GM18870 (cell line): Measurements from ENCODE around the gene LYSMD3.
A peak's percentile ranks its signal among the peaks of the same experiment; 100 is the strongest.

Source experiments
- ATAC-seq: cut with Tn5 transposase; IDR thresholded peaks from one replicate; pipeline ENCODE4 v1.9.1; 2021; ENCODE audit warnings: moderate library complexity; ENCODE audit not compliant: unreplicated experiment

Gene LYSMD3

DNA sequence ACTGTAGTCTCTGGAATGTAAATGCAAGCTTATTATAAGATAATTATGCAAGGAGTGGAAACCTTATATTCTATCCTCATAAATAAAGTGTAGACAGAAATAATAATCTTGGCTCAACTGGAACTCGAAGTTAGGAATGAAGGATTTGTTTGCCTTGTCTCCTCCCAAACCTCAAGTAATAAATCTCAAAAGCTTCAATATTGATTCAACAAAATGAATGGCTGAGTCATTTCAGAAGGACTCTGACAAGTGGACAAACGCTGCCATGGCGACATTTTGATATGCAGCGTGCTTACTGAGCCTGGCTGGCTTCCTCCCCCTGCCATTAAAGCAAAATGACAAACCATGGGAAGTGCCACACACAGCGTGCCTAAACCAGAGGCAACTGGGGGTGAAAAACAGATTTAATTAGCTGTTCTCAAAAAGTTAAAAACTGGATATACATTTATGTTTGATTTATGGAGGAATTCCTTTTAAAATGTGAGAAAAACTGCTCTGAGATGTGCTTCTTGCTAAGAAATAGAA is 18.7 kb upstream of the LYSMD3 start:
- no peak for ATAC-seq

DNA sequence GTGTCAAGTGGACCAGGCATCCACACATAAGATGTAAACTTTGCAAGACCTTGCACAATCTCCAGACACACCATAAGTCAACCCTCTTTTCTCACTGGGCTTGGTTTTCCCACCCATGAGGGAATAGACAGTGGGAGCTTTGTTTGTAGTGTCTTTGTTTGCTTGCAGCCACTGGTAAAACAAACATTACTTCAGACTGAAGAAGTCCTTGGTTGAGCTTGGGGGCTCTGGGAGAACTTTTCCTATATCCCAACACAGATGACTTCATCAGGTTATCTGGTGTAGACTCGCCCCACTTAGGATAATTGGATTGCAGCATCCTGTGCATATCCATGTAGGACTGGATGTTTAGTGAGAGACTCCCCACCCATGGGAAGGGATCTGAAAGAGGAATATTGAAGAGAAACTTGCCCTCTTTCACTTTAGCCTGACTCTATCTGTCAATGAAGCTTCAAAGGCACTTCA is 17.7 kb upstream of the LYSMD3 start:
- no peak for ATAC-seq

DNA sequence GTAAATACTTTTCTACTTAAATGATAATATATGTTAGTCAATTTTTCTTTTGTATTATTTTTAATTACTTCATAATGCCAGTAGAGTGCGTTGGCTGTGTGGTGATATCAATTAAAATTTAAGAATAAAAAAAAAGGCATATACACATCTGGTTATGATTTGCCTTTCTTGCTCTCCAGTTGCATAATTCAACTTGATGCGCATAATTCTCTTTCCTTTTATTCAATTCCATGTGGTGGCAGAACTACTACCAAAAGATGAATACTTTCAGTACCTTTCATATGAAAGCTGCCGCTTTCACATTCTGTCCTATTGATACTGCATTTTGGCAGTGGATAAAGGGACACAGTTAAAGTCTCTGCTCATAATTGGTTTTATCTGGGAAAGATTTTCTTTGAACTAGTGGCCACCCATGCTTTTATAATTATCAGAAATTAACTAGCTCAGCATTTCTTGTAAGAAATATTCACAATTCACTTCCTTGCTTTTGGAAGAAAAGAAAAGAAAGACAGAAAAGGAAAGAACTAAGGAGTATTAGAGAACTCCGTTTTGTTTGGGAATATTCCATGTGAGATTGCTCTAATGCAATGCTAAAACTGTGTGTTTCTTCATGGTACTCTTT is 16.9 kb upstream of the LYSMD3 start:
- no peak for ATAC-seq

DNA sequence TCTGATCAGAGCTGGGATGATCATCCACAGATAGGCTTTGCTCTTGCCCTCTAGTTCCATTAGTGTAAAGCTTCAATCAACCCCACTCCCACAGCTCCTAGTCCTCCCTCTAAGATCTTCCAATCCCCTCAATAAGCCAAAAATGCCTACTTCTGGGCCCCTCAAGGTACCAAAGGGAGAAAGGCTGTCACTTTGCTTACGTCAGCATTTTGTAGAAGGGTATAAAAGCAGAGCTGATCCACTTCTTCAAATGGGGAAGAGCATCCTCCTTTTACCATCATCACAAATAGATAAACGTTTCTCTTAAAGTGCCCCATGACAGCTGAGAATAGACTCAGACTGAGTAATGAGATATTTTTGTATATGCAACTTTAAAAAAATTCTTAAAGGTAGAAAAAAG is 16.1 kb upstream of the LYSMD3 start:
- ATAC-seq: no peak

DNA sequence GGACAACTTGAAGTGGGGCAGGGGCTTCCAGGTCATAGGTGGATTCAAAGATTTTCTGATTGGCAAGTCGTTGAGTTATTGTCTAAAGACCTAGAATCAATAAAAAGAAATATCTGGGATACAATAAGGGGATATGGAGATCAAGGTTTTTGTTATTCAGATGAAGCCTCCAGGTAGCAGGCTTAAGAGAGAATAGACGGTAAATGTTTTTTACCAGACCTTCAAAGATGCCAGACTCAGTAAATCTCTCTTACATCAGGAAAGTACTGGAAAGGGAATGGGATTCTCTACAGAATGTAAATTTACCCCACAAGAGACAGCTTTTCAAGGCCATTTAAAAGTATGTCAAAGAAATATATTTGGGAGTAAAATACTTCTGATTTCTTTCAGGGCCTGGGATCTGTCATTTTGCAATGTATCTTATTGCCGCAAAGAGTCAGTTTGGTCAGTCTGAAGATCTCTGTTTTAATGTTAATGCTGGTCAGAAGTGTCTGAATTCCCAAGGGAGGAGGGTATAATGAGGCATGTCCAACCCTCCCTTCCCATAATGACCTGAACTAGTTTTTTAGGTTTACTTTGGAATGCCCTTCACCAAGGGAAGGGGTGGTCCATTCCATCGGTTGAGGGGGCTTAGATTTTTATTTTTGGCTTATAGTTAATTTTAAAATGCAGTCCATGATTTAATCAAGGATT is 13.6 kb upstream of the LYSMD3 start:
- ATAC-seq: no peak

DNA sequence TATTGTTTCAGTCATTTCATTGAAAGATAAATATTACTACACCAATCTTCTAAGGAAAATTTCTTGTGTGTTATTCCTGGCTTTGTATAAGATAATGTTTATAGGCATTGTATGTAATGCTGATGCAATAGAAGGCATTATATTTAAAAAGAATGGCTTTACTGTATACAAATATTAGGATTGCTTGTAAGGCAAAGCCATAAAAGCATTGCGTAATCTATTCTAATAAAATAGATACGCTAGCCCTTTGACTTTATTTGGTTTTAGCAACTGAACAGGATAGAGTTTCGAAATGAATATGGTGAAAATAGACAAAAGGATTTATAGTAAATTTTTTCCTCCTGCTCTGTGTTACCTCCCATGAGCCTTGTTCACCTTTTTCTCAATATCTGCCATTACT is 5.5 kb upstream of the LYSMD3 start:
- ATAC-seq: no peak

DNA sequence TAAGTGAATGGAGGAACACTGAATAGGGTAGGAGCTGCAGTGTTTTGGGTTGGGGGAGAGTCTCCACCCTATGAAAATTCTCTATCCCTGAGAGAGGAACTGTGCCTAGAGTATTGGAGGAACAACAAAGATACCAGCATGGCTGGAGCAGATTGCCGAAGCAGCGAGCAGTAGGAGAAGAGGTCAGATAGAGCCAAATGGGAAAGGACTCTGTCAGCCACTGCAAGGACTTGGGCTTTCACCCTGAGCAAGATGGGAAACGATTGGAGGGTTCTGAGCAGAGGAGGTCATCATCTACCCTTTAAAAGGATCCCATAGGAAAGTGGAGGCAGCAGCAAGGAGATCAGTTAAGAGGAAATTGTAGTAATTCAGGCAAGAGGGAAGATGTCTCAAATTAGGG is 4.4 kb upstream of the LYSMD3 start:
- no peak for ATAC-seq

DNA sequence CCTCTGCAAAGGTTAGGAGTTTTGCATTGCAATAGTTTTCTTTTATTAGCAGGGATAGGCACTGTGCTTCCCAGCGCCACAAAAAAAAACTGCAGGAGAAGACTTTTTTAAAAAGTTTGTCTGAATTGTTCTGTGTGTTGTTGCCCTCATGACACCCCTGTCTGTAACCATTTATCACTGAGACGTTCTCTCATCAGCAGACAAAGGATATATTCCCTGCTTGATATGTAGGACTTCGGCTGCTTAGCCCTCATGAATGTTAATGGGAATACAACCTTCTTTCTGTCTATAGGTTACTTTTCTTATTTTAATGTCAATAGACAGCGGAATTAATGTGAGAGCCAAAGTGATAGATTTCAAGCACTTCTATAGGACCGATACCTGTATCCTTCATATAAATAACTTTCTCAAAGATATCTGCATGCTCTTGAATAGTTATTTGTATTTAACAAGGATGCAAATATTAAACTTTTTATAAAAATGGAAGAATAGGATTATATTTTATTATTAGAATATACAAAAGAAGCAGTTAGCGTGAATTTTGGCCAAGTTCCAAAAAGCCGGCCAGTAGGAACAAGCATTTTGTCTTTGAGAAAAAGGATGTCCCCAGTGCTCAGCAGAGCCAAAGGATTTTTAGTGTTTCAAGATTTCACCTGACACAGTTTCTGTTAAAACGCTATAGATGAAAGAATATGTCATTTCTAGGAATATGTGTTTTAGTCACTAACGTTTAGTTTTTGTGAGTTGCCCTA is 1.5 kb upstream of the LYSMD3 start:
- no peak for ATAC-seq

DNA sequence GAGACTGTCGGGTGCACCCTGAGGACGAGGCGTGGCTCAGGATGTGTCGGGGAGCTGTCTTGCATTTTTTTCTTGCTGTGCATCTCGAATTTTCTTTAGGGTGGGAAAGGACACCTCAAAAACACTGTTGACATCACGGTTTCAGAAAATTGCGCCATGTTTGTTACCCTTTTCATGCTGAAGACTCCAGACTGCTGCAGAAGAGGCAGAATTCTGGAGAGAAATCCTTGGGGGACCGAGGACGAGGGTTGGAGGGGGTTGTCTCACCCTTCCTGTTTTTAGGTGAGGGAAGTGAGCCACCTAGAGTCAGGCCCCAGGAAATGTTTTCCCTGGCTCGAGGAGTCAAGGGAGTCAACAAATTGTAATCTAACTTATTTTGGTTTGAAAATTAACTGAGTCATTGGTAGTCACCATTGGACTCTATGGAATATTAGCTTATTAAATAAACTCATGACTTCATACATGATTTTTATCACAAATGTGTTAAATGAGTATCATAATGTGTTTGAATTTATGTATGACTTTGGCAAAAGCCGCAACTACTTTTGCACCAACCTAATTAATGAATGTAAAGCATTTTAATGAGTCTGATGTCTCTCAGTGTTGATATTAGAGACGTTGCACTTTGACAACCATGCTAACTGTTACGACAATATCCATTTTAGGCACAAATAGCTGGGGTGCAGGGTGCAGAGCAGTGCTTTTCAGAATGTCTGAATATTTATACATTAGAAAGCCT is 724 bp upstream of the LYSMD3 start:
- peak; percentile 57 for ATAC-seq

DNA sequence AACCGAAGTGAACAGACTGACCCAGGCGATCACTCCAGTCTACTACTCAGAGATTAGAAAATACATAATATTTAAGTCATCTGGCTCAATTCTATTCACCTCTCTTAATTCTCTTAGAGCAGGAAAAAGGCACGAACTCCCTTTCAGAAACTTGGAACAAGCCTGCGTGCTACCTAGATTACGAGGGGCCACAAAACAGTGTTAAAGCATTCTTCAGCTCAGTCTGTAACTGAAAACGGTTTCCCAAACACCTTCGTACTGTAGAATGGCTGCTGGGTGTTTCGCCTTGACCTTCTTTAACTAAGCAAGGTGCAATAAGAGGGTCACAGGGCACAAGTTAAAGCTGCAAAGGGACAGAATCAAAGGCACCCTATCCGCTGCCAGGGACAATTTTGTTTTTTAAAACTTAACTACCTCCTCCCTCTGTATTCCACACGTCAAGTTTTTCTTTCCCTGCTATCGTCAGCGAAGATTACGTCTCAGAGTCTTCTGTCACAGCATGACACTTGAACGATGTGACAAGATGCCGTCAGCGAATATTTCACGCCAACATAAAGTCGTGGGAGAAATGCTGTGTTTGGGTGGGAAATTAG is 687 bp downstream of the LYSMD3 start:
- ATAC-seq: peak; percentile 13

DNA sequence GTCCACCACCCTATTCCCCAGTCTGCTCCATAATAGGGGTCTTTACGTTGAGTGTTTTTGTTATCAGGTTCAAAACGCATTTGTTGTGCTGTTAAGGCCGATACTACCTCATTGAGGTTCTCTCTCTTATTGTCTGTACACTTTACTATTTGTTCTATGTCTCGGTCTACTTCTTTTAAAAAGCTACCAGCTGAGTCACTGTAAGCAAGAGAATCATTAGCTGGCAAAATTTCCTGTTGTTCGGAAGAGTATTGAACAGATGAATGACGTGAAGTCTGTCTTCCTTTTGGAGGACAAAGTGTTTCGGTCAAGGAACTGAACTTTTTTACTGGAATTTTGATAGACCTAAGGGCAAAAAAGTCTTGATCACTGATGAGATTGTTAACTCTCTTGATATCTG is 10.3 kb downstream of the LYSMD3 start:
- no peak for ATAC-seq

DNA sequence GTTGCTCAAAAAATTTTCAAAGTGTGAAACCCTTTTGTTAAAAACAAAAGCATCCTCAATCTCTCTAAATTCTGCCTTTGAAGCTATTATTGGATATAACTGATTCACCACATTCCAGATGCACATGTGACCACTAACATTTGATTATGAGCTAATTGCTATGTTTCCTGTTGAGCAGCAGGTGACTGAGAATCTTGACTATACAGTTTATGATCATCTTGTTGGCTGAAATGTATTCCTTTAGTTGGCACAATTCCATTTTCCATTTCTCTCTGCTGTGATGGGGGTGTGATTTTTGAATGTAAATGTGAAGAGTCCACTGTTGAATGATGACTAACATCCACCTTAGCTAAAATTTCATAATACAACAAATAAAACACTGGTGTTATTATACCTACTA is 10.7 kb downstream of the LYSMD3 start:
- ATAC-seq: no peak

DNA sequence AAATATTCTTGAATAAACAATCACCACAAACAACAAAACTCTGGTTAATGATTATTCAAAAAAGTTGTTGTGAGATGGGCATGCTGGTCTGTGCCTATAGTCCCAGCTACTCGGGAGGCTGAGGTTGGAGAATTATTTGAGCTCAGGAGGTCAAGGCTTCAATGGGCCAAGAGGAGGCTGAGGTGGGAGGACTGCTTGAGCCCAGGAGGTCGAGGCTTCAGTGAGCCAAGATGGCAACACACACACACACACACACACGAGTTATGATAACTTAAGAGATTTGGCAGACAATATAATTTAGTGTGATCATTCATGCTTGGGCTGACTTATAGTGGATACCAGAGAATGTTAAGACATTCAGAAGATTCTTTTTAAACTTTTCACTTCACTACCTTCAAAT is 14.9 kb downstream of the LYSMD3 start:
- no peak for ATAC-seq

DNA sequence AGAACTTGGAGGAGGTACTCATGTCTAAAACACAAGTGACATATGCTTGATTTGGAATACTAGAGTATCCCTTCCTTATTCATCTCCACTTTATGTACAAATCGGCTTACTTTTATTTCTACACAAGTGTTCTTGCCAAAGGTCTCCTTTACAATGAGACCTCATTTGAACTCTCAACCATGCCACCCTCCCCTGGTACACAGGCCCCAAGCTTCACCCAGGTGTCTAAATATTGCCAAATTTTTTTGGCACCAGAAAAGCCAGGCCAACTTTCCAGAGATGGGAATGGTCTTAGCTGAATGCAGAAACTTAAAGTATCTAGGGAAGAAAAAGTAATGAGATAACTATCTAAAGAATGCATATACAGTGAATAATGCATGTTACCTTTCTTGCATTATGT is 18.9 kb downstream of the LYSMD3 start:
- ATAC-seq: no peak

DNA sequence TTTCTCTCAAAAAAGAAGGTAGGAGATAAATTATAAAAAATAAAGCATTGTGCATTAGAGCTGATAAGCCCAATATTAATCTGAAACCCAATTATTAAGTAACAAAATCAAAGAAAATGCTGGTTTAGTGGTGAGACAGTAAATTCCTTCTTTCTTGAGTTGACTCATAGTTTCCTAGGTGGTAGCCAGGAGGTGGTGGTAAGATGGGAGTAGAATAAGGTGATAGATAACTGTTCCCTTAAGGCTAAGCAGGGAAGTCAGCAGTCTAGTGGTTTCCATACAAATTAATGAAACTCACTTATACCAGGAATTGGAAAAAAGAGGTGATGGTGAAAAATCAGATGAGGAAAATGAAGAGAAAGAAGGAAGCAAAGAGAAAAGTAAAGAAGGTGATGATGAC is 23.2 kb downstream of the LYSMD3 start:
- no peak for ATAC-seq

DNA sequence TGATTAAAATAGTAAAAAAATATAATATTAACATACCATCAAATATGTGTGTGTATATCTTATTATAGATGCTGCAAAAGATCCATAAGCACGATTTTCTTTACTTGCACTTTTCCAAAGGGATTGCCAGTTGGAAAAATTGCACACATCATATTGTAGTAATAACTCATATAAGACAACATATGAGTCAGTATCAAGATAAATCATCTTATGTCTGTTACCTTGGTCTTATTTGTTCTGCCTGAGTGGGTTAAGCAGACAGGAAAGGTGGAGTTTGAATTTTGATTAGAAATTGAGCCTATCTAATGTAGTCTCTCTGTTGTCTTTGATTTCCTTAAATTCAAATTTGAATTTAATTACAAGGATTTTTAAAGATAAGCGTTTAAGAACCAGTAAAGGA is 24.6 kb downstream of the LYSMD3 start:
- no peak for ATAC-seq

DNA sequence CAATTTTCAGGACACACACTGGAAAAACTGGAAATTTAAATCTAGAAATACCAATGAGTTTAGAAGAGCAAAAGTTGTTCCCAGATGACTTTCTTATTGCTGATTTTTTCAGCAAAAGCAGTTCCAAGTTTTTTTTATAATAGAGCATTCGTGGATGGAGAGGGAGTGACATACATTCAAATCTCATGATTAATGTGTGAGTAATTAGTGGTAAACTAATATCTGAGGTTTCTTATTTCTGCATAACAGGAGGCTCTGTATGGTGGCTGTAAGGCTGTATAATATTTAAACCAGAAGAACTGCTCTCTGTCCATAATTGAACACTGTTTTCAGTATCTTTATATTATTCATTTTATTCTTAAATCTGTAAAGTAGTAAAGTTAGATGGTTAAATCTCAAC is 25.8 kb downstream of the LYSMD3 start:
- no peak for ATAC-seq

DNA sequence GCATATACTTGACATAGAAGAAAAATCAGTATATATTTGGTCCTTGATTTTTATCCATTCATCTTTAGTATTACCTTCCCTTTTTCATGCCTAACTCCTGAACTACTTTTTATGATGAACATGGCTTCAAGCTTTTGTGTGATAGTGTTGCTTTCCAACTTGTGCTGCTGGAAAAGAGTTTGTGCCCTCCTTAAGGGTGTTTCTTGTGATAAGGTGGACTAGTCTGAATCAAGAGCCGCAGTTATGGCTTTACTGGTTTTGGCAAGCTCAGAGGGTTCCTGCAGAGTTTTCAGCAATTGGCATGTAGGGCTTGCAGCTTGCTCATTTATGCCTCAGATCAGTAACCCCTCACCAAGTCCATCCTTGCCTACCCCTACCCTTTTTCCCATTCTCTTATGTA is 34.2 kb downstream of the LYSMD3 start:
- no peak for ATAC-seq

DNA sequence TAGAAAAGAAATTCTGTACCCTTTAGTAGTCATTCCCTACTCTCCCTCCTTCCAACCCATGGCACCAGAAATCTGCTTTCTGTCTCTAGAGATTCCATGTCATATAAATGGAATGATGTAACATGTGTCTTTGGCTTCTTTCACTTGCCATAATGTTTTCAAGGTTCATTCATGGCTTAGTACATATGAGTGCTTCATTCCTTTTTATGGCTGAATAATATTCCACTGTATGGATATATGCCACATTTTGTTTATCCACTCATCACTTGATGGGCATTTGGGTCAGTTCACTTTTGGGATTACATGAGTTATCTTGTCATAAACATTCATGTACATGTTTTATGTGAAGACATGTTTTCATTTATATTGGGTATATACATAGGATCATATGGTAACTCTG is 35.3 kb downstream of the LYSMD3 start:
- no peak for ATAC-seq

DNA sequence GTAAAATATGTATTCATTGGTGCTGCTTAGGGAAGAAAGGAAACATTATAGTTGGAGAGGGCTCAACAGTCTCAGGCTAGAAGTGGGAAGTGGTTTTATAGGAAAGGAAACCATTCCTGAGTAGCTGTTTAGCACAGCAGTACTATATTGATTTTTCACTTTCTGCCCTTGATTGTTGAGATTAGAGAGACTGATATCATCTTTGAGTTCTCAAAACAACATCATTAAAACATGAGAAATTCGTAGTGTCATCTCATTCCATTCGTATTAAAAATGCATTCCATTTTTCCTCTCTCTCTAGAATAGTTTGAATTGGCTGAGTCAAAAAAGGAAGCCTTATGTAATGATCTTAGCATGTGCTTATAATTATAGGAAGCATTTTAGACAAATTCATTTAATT is 40.6 kb downstream of the LYSMD3 start:
- ATAC-seq: no peak

DNA sequence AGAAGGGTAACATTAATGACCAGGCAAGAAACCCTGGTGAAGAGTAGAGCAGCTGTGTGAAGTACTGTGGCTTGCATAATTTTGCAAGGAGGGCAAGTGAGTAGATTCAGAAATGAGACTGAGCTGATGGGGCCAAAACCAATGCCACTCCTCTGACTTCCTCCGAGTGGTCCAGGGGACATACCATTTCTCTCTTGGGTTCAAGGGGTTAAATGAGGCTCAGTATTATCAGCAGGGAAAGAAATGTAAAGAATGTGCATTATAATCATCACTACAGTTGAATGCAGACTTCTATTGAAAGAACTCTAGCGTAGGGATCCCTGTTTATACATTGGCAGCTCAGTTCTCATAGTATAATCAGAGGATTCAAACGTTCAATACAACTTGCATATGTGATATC is 44.8 kb downstream of the LYSMD3 start:
- no peak for ATAC-seq
